Stimulated activated CD4-positive, alpha-beta T cell treated with anti-CD3 and anti-CD28 coated beads, Interleukin-4, amount 100 ng/mL, for 4 hours (primary cell): ENCODE measurements around the gene NFASC.

Experiments used
- DNase-seq, 2 experiments: peaks; one replicate each; pipeline ENCODE4 v3.0.0-alpha.2; 2020

The NFASC gene

DNA sequence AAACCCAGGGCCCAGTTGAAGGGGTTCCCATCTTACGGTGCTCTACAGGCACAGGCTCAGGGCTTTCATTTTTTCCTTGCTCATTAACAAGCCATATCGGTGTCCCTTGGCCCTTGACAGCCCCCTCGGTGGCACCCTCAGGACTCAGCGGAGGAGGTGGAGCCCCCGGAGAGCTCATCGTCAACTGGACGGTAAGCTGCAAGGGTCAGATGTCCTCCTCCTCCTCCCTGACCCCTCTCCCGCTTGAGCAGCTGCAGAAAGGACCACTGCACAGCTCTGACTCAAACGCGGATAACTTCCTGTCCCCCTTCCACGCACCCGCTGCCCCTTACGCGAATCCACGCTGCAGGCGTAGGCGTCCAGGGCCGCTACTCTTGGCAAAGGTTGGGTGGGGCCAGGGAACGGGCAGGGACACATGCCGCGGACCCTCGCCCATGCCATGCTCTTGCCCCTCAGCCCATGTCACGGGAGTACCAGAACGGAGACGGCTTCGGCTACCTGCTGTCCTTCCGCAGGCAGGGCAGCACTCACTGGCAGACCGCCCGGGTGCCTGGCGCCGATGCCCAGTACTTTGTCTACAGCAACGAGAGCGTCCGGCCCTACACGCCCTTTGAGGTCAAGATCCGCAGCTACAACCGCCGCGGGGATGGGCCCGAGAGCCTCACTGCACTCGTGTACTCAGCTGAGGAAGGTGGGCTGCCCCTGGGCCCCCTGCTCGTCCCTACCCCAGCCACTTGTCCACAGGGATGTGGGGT lies 198.9 kb downstream of the NFASC start:
- no peak for DNase-seq

DNA sequence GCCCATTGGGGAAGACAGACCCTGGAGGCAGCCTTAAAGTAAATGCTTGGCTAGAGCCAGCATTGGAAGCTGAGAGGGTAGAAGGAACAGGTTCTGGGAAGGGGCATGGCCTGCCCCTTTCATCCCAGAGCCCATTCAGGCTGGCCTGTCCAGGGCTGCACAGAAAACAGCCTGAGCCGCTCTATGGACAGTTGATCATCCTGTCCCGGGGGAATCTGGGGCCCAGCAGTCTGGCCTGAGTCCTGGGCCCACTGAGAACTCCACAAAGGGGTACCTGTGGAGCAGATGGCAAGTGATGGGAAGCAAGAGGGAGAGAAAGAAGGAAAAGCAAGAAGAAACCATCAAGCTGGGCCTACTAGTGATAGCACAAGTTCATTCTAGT lies 200.4 kb downstream of the NFASC start:
- no peak for DNase-seq

DNA sequence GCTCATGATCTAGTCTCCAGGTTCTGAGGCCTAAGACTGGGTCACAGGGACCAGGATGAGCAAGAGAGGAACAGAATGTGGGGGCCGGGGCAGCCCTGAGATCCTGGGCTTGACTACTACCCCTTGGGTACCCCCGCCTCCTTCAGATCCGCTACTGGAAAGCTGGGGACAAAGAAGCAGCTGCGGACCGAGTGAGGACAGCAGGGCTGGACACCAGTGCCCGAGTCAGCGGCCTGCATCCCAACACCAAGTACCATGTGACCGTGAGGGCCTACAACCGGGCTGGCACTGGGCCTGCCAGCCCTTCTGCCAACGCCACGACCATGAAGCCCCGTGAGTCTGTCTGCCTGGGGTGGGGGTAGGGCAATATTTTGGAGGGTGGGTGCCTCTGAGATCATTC lies 201.1 kb downstream of the NFASC start:
- no peak for DNase-seq

DNA sequence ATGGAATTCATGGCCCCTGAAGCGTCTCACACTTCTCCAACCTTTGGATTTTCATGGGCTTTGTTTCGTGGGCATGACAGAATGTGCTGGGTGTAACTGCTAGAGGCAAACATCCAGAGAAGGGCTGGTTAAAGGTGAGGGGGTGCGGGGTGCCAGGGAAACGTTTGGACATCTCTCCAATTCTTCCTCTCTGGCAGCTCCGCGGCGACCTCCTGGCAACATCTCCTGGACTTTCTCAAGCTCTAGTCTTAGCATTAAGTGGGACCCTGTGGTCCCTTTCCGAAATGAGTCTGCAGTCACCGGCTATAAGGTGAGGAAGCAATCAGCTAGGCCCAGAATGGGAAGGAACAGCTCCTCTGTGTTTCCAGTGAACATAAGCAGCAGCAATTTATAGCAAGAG lies 201.6 kb downstream of the NFASC start:
- DNase-seq = no peak
